ENCODE data around the gene GANAB.
A peak's percentile ranks its signal among the peaks of the same experiment; 100 is the strongest.

Gene GANAB

DNA sequence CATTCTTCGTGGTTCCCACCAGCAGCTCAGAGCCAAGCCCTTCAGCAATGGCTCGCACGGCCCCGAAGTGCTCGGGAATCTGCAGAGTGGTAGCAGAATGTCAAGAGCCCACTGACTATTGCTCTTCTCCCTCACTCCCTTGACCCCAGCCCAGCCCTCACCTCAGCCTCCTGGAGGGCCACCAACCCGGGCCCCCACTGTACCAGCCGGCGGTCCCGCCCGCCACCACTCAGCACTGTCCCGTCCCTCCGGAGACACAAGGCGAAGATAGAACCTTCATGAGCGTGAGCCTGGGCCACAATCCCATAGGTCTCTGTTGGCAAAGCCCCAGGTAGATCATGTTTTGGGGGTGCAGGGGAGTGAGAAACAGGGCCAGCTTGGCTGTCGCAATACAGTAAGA is 40.5 kb downstream of the GANAB start:
- Histone ChIP-seq H3K9me3 (ENCODE audit: control insufficient read depth, insufficient read depth, low read length) (no peaks in the 10 kb centered on the region), H3K4me1 (ENCODE audit: insufficient read depth, low read length) (peaks cover 11% of the 10 kb centered on the region; the same call in 1 of the 2 replicates), H3K36me3 (ENCODE audit: insufficient read depth, low read length) (no peaks in the 10 kb centered on the region), H3K9ac (ENCODE audit: low read depth, low read length) (no peak overlapping the region)

DNA sequence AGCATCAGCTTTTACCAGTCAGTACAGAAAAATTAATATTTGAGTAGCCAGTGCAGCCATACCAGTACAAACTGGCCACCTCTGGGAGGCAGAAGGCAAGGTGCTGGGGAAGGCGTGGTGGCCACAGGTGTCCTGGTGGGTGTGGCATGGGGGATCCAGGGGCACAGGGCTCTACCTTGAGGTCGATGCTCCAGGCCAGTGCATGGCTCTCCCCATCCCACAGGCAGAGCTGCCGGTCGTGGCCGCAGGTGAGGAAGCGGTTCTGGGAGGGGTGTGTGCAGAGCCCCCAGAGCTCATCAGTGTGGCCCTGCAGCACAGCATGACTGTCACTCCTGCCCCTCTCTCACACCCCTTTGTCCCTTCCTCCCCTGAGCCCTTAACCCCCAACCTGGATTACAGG is 40.9 kb downstream of the GANAB start:
- Histone ChIP-seq H3K36me3 (ENCODE audit: insufficient read depth, low read length) (no peaks in the 10 kb centered on the region), H3K4me1 (ENCODE audit: insufficient read depth, low read length) (peaks cover 11% of the 10 kb centered on the region; the same call in 1 of the 2 replicates), H3K9ac (ENCODE audit: low read depth, low read length) (no peak overlapping the region), H3K9me3 (ENCODE audit: control insufficient read depth, insufficient read depth, low read length) (no peaks in the 10 kb centered on the region)

DNA sequence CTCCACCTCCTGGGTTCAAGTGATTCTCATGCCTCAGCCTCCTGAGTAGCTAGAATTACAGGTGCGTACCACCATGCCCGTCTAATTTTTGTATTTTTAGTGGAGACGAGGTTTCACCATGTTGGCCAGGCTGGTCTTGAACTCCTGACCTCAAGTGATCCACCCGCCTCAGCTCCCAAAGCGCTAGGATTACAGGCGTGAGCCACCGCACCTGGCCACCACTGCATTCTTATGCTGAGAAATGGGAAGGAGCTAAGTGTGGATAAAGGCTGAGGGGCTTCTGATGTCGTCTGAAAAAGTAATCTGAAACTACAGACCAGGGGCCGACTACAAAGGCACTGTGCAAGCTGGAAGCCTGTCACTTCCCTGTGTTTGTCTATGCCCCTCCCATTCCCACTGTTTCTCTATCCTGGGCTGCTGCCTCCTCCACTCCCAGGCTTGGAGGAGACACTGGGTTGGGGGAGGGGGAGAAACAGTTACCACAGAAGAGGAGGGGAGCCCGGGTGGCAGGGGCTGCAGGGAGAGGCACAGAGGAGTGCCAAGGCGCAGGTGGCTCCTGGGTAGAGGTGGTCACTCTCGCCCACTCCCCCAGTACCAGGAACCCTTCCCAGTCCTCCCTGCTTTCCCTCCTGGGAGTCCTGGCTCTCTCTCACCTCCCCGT is 41.8 kb downstream of the GANAB start:
- H3K9ac ChIP-seq (ENCODE audit: low read depth, low read length): no peak overlapping the region
- peaks cover 17% of the 10 kb centered on the region for H3K4me1 ChIP-seq (ENCODE audit: insufficient read depth, low read length)
- H3K9me3 ChIP-seq (ENCODE audit: control insufficient read depth, insufficient read depth, low read length): no peaks in the 10 kb centered on the region
- H3K36me3 ChIP-seq (ENCODE audit: insufficient read depth, low read length): no peaks in the 10 kb centered on the region

DNA sequence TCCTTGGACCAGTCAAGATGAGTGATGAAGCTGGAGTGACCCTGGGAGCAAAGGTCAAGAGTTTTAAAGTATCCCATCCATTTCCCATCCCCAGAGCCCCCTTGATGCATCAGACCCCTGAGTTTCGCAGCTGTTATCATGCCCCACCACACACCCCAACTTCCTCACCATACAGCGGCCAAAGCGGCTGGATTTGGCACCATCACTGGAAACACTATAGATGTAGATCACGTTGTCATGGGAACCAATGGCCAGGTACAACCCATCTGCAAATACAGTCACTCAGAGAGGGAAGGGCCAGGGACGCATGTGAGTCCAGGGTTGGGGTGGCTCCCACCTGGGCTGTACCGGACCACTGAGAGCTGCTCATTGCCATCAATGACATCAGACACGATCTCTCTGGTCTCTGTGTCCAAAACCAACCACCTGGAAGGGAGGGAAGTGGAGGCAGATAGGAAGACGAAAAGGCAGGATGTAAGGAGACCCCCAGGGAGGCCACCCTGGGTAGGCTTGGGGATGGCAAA is 42.6 kb downstream of the GANAB start:
- Histone ChIP-seq H3K36me3 (ENCODE audit: insufficient read depth, low read length) (no peaks in the 10 kb centered on the region), H3K9ac (ENCODE audit: low read depth, low read length) (no peak overlapping the region), H3K4me1 (ENCODE audit: insufficient read depth, low read length) (peaks cover 20% of the 10 kb centered on the region), H3K9me3 (ENCODE audit: control insufficient read depth, insufficient read depth, low read length) (no peaks in the 10 kb centered on the region)

DNA sequence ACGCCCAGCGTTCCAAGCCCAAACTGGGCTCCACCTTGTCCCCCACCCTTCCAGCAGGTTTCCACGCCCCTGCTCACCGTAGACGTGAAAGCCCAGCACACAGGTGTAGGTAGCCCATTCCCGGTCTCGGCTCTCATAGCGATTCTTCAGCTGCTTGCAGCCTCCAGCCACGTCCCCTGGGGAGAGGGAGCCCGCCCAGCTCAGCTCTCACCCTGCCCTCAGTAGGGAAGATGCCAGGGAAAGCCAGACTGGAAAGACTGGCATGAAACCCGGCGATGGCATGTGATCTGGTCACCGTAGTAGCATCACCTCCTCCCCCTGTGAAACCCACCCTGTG is 43.4 kb downstream of the GANAB start:
- H3K9ac ChIP-seq (ENCODE audit: low read depth, low read length): peak overlapping the region; percentile 96
- H3K4me1 ChIP-seq (ENCODE audit: insufficient read depth, low read length): peaks cover 23% of the 10 kb centered on the region
- H3K36me3 ChIP-seq (ENCODE audit: insufficient read depth, low read length): peaks cover 8% of the 10 kb centered on the region; the same call in 1 of the 2 replicates
- H3K9me3 ChIP-seq (ENCODE audit: control insufficient read depth, insufficient read depth, low read length): no peaks in the 10 kb centered on the region

DNA sequence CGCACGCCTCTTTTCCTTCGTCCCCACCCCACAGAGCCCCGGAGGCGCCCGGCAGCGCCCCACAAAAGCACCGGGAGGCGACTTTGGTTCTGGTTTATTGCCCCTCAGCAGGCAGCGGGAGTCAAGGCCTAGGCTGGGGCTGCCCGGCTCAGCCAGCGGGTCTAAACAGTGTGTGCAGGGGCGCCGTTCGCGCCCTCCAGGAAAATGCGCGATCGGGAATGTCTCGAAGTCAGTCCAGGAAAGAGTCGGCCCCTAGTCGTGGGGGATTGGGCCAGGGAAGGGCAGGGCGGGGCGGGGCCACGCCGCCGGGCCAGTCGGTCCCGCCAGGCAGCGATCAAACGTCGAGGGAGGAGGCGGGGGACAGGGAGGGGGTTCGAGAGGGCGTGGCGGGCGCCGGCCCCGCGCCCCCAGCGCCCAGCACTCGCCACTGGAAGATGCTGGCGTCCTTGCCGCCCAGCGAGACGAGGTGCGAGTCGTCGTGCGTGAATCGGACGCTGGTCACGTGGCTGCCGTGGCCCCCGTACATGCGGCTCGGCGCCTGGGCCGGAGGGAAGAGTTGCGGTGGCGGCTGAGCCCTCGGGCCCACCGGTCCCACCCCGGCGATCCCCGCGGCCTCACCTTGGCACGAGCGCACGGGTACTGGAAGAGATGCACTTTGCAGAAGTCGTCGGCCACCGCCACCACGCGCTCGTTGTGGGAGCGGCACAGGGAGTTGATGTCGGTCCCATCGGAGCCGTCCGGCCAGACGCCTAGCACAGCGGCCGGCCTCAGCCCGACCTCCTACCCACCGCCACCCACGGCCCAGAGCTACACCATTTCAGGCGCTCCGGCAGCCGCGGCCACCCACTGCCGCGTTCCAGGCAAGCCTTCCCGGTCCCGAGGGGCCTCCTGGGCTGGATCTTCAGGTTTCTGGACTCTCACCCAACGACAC is 44.0 kb downstream of the GANAB start:
- H3K9me3 ChIP-seq (ENCODE audit: control insufficient read depth, insufficient read depth, low read length): no peaks in the 10 kb centered on the region
- H3K9ac ChIP-seq (ENCODE audit: low read depth, low read length): peak overlapping the region; percentile 96
- H3K4me1 ChIP-seq (ENCODE audit: insufficient read depth, low read length): peaks cover 20% of the 10 kb centered on the region
- H3K36me3 ChIP-seq (ENCODE audit: insufficient read depth, low read length): peaks cover 14% of the 10 kb centered on the region; the same call in 1 of the 2 replicates

DNA sequence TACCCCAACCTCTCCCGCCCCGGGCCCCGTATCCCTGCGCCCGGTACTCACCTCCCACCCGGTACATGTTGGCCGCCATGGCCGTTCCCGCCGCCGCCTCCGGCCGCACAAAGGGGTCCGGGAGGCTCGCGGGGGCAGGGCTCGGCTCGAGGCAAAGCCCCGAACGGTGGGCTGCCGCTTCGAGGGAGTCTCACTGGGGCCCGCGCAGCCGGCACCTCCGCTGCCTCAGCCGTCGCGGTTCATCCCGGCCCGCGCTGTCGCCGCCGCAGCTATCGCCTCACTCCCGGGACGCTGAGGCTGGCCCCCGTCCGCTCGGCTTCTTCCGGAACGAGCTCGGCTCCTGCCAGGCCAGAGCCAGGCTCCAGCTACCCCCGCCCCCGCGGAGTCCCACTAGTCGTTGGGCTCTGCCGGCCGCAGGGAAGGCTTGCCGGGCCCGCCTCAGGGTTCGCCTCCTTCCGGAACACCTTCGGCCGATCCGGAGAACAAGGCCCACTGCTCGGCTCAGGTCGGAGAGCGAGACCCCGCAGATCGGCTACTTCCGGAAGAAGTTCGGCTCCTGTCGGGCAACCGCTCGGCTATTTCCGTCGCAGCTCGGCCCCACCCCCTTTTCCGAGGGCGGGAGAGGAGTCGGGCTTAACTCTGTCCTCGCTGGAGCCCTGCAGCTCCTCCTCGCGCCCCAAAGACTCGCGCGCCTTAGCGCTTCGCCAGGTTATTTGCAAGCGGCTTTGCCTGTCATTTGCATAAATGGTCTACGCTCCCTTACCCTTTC is 44.9 kb downstream of the GANAB start, which contains the start of gene MTA2:
Gene MTA2, minus strand, starts transcription at position 494 of the 769 bp plus-strand sequence. Its CDS starts 415 bp downstream, at position 79.
- peaks cover 16% of the 10 kb centered on the region; the same call in 1 of the 2 replicates for H3K36me3 ChIP-seq (ENCODE audit: insufficient read depth, low read length)
- peaks cover 18% of the 10 kb centered on the region for H3K4me1 ChIP-seq (ENCODE audit: insufficient read depth, low read length)
- H3K9ac ChIP-seq (ENCODE audit: low read depth, low read length): peak within 1 kb of the TSS; percentile 96
- H3K9me3 ChIP-seq (ENCODE audit: control insufficient read depth, insufficient read depth, low read length): no peaks in the 10 kb centered on the region

DNA sequence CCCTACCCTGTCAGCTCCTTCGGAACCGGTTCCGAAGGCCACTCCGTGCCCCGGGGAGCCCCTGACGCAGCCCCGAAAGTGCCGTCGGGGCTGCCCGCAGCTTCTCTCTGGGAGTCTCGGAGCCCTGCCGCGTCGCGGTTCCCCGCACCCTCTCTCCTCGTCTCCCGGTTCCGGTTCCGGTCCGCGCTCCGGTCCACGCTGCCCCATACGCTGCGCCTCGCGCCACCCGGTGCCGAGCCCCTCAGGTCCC is 45.4 kb downstream of the GANAB start:
- peaks cover 16% of the 10 kb centered on the region; the same call in 1 of the 2 replicates for H3K36me3 ChIP-seq (ENCODE audit: insufficient read depth, low read length)
- peak overlapping the region; percentile 96 for H3K9ac ChIP-seq (ENCODE audit: low read depth, low read length)
- no peaks in the 10 kb centered on the region for H3K9me3 ChIP-seq (ENCODE audit: control insufficient read depth, insufficient read depth, low read length)
- H3K4me1 ChIP-seq (ENCODE audit: insufficient read depth, low read length): peaks cover 18% of the 10 kb centered on the region

DNA sequence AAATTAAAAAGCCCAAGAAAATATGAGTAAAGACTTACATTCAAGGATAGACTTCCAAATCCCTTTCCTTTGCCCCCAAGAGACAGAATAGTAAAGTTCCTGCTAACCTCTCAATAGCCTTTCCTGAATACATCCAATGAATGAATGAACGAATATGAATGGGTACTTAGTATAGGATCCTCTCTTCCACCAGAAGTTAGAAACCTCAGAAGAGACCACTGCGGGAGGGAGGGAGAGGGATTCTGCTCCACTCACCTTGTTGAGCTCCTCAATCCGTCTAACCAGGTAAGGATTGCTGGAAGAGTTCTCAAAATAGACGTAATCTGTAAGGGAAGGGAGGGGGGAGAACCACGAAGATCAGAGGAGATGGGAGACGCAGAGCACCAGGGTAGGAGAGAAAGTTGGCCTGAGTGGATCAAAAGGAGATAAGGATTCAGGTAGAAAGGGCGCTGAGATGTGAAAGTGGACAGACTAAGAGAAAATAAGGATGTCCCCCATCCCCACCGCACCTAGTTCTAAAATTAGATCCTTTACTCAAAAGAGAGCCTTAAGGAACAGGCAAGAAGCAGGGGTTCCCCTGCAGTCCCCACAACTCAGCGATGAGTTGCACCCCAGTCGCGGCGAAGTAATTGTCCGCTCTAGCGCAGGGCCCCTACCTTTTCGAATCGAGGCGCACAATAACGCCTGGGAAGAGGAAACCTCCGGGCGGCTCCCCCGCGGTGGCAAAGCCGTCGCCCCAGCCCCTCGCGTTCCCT is 45.9 kb downstream of the GANAB start:
- no peaks in the 10 kb centered on the region for H3K9me3 ChIP-seq (ENCODE audit: control insufficient read depth, insufficient read depth, low read length)
- peaks cover 18% of the 10 kb centered on the region for H3K4me1 ChIP-seq (ENCODE audit: insufficient read depth, low read length)
- peak overlapping the region; percentile 96 for H3K9ac ChIP-seq (ENCODE audit: low read depth, low read length)
- H3K36me3 ChIP-seq (ENCODE audit: insufficient read depth, low read length): peaks cover 16% of the 10 kb centered on the region; the same call in 1 of the 2 replicates

DNA sequence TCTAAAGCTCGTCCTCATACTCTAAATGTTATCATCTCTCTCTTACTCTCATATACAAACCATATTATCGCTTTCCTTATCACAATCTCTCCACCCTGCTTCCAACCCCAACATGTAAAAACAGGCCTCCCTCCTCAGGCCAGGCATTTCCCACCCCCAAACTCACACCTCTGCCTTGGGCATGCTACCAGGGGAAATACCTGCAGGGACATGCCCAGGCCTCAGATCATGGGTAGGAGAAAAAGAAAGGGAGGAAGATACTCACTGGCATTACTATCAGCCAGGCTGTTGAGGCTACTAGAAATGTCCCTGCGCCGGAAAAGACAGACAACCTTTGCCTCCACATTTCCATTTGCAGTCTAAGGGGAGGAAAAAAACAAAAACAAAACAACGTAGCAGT is 46.5 kb downstream of the GANAB start:
- Histone ChIP-seq H3K36me3 (ENCODE audit: insufficient read depth, low read length) (peaks cover 21% of the 10 kb centered on the region; the same call in 1 of the 2 replicates), H3K9ac (ENCODE audit: low read depth, low read length) (peak overlapping the region; percentile 96), H3K4me1 (ENCODE audit: insufficient read depth, low read length) (peaks cover 16% of the 10 kb centered on the region), H3K9me3 (ENCODE audit: control insufficient read depth, insufficient read depth, low read length) (no peaks in the 10 kb centered on the region)

DNA sequence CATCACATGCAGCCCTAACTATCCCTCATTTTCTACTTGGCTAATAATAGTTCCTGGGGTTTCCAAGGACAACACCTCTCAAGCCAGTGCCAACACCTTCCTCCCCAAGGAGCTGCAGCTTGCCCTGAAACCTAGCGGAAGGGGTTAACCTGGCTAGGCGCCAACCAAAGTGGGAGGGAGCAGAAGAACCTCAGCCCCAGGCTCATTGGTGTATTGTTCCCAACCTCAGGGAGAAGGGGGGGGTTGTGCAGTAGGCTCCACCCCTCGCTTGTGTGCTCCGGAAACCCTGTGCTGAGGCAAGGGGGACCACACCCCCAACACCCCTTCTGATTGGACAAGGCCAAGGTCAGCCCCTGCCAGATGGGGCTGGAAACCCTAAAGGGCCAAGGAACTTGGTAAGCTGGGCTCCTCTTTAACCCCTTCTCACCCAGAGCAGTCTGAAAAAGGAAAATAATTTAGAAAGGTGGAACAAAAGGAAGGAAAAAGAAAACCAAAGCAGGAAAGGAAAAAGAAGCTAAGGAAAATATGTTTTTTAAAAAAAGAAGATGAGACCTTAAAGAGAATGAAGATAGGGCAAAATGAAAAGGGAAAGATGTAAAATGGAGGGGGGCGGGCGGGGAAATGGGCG is 47.2 kb downstream of the GANAB start:
- Histone ChIP-seq H3K36me3 (ENCODE audit: insufficient read depth, low read length) (peaks cover 23% of the 10 kb centered on the region; the same call in 1 of the 2 replicates), H3K4me1 (ENCODE audit: insufficient read depth, low read length) (peaks cover 11% of the 10 kb centered on the region), H3K9ac (ENCODE audit: low read depth, low read length) (peak overlapping the region; percentile 96; the same call in 1 of the 2 replicates), H3K9me3 (ENCODE audit: control insufficient read depth, insufficient read depth, low read length) (no peaks in the 10 kb centered on the region)

DNA sequence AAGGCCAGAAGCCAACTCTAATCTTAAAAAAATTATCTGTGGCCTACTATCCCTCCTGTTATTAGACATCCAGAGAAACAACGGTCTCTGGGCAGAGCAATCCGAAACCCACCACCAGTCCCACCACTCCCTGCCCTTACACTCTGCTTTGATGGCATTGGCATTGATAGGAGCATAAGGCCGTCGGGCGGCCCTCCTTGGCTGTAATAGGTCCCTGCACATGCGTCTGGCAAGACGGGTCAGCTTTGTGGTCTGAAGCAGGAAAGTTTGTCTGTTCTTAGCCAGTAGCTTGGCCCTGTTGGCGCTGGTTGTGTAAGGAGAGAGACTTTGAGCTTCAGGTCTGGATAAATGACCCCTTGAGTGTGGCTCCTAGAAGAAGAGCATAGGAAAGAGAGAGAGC is 51.3 kb downstream of the GANAB start:
- H3K9me3 ChIP-seq (ENCODE audit: control insufficient read depth, insufficient read depth, low read length): no peaks in the 10 kb centered on the region
- H3K9ac ChIP-seq (ENCODE audit: low read depth, low read length): no peak overlapping the region
- peaks cover 16% of the 10 kb centered on the region for H3K4me1 ChIP-seq (ENCODE audit: insufficient read depth, low read length)
- peaks cover 23% of the 10 kb centered on the region; the same call in 1 of the 2 replicates for H3K36me3 ChIP-seq (ENCODE audit: insufficient read depth, low read length)

DNA sequence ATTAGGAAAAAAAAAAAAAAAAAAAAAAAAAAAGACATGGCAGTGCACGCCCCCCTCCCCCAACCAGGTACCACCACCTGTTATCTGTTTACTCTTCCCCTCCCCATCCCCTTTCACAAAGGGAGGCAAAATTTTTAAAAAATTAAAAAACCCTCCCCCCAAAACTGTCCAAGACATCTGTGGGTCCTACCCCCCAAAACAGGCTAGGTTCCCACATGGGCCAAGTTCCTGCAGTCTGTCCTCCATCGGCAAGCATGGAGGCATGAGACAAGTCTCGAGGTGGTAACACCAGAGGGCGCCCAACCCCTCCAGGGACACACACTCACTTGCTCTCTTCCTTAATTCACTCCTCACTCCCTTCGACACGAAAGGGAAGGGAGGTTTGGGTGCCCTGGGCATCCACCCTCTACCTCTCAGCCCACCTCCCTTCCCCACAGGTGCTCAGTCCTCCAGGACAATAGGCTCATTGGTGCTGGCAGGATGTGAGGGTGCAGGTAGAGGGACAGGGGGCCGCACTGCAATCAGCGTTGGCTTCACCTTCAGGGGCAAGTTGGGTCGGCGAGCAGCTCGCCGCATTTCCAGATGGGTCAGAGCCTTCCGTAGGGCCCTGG is 52.9 kb downstream of the GANAB start:
- no peaks in the 10 kb centered on the region for H3K9me3 ChIP-seq (ENCODE audit: control insufficient read depth, insufficient read depth, low read length)
- H3K9ac ChIP-seq (ENCODE audit: low read depth, low read length): no peak overlapping the region
- H3K4me1 ChIP-seq (ENCODE audit: insufficient read depth, low read length): 0 out of 2 replicates have a peak, but pooled peaks cover 5% of the 10 kb centered on the region
- H3K36me3 ChIP-seq (ENCODE audit: insufficient read depth, low read length): peaks cover 20% of the 10 kb centered on the region; the same call in 1 of the 2 replicates

All from ES-I3 (cell line).